OCI-LY1 (cell line): Measurements from ENCODE around the gene UPF2.

Source experiments
- H2AFZ ChIP-seq: fragments of 200-600 bp; sonication (generic), shearing (Covaris generic); 2 replicates; pipeline ENCODE4 v1.6.0; 2014; ENCODE audit warnings: antibody characterized with exemption, mild to moderate bottlenecking, low read length
- H3F3A ChIP-seq: fragments of 200-600 bp; sonication (generic), shearing (Covaris generic); 2 replicates; pipeline ENCODE4 v1.6.0; 2014; ENCODE audit warnings: mild to moderate bottlenecking, antibody characterized with exemption, low read length, moderate library complexity; ENCODE audit not compliant: insufficient read depth
- H3K27ac ChIP-seq: fragments of 200-600 bp; sonication (generic); 2 replicates; pipeline ENCODE4 v1.5.1; 2014; ENCODE audit warnings: low read length, mixed run types, mild to moderate bottlenecking, low read depth; ENCODE audit not compliant: poor library complexity, severe bottlenecking
- H3K27me3 ChIP-seq: fragments of 200-600 bp; sonication (generic); 2 replicates; pipeline ENCODE4 v1.6.0; 2014; ENCODE audit warnings: antibody characterized with exemption, mild to moderate bottlenecking, low read length, moderate library complexity; ENCODE audit not compliant: insufficient read depth
- H3K36me3 ChIP-seq: fragments of 200-600 bp; sonication (generic); 2 replicates; pipeline ENCODE4 v1.6.1; 2014; ENCODE audit warnings: mild to moderate bottlenecking, antibody characterized with exemption, low read length, moderate library complexity, mixed read lengths; ENCODE audit not compliant: insufficient read depth
- H3K4me1 ChIP-seq: fragments of 200-600 bp; sonication (generic); 2 replicates; pipeline ENCODE4 v1.5.1; 2014; ENCODE audit warnings: mild to moderate bottlenecking, low read length, moderate library complexity; ENCODE audit not compliant: insufficient read depth, severe bottlenecking
- H3K4me2 ChIP-seq: fragments of 200-600 bp; sonication (generic), shearing (Covaris generic); 2 replicates; pipeline ENCODE4 v1.6.1; 2014; ENCODE audit warnings: low read length
- H3K4me3 ChIP-seq: fragments of 200-600 bp; sonication (generic); 2 replicates; pipeline ENCODE4 v1.5.1; 2014; ENCODE audit warnings: low read length, low read depth, mild to moderate bottlenecking, mixed read lengths; ENCODE audit not compliant: poor library complexity, severe bottlenecking
- H3K79me2 ChIP-seq: fragments of 200-600 bp; shearing (Covaris generic); 2 replicates; pipeline ENCODE4 v1.6.1; 2016; ENCODE audit warnings: mixed run types, low read length, mixed read lengths; ENCODE audit not compliant: insufficient read depth
- H3K9ac ChIP-seq: fragments of 200-600 bp; sonication (generic), shearing (Covaris generic); 2 replicates; pipeline ENCODE4 v1.6.1; 2014; ENCODE audit warnings: mild to moderate bottlenecking, low read length, mixed read lengths
- H3K9me2 ChIP-seq: fragments of 200-600 bp; sonication (generic), shearing (Covaris generic); 2 replicates; pipeline ENCODE4 v1.6.1; 2014; ENCODE audit warnings: low read depth, mild to moderate bottlenecking, low read length, mixed read lengths
- H3K9me3 ChIP-seq: fragments of 200-600 bp; shearing (Covaris generic); 2 replicates; pipeline ENCODE4 v1.6.1; 2014; ENCODE audit warnings: low read length, mixed read lengths
- H4K20me1 ChIP-seq: fragments of 200-600 bp; sonication (generic), shearing (Covaris generic); 2 replicates; pipeline ENCODE4 v1.6.0; 2016; ENCODE audit warnings: mild to moderate bottlenecking, low read length; ENCODE audit not compliant: insufficient read depth
- EZH2 ChIP-seq: fragments of 200-600 bp; sonication (generic), shearing (Covaris generic); IDR thresholded peaks from 2 replicates; pipeline ENCODE4 v1.8.0; 2017; ENCODE audit warnings: borderline replicate concordance, mixed run types, mild to moderate bottlenecking, antibody characterized with exemption, low read length, moderate library complexity, mixed read lengths
- TF ChIP-seq, protein P1 (sequence below): fragments of 200-600 bp; sonication (generic), shearing (Covaris generic); IDR thresholded peaks from 2 replicates; pipeline ENCODE4 v1.5.1; 2017; ENCODE audit warnings: mild to moderate bottlenecking, antibody characterized with exemption, low read length, moderate library complexity, mixed read lengths

The UPF2 gene

DNA sequence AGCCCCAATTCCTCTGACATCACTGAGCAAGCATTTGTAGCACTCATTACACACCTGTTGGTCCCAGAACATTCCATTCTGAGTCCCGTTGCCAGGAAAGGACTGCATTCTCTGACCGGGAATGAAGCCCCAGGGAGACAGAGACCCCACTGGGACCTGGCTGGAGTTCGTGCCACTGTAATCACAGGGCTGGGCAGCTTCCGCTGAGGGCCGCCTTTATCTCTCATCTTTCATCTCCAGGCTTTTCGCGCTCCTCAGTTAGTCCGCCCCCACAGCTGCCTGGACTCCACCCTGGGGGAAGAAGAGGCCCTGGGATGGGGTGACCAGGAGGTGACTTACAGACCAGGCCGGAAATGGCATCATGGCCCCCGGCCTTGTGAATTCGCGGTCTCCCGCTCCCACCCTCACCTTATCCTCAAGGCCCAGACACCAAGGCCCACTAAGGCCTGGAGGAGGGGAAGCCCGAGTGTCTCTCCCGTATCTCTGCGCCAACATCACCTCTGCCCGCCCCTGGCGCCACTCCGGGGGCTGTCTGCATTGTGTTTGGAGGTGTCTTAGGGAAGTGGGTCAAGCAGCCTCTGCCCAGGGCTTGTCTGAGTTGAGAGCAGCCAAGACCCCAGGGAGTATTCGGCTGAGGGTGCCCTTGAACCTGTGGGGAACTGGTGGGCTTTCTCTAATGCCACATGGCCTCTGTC lies 144.1 kb downstream of the UPF2 start:
- Histone ChIP-seq H3K9me2 (no peaks in the 10 kb centered on the region), H3K27ac (no peak overlapping the region), H3F3A (no peaks in the 10 kb centered on the region), H3K9ac (no peak overlapping the region), H3K79me2 (no peaks in the 10 kb centered on the region), H4K20me1 (no peaks in the 10 kb centered on the region), H3K9me3 (no peaks in the 10 kb centered on the region), H3K27me3 (peaks cover 3% of the 10 kb centered on the region; the same call in 1 of the 2 replicates), H3K4me2 (no peak overlapping the region), H3K36me3 (no peaks in the 10 kb centered on the region), H3K4me1 (no peaks in the 10 kb centered on the region), H2AFZ (no peak overlapping the region), H3K4me3 (no peak overlapping the region)
- TF ChIP-seq, protein P1, sequence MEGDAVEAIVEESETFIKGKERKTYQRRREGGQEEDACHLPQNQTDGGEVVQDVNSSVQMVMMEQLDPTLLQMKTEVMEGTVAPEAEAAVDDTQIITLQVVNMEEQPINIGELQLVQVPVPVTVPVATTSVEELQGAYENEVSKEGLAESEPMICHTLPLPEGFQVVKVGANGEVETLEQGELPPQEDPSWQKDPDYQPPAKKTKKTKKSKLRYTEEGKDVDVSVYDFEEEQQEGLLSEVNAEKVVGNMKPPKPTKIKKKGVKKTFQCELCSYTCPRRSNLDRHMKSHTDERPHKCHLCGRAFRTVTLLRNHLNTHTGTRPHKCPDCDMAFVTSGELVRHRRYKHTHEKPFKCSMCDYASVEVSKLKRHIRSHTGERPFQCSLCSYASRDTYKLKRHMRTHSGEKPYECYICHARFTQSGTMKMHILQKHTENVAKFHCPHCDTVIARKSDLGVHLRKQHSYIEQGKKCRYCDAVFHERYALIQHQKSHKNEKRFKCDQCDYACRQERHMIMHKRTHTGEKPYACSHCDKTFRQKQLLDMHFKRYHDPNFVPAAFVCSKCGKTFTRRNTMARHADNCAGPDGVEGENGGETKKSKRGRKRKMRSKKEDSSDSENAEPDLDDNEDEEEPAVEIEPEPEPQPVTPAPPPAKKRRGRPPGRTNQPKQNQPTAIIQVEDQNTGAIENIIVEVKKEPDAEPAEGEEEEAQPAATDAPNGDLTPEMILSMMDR: no peak
- no peak for TF ChIP-seq EZH2

DNA sequence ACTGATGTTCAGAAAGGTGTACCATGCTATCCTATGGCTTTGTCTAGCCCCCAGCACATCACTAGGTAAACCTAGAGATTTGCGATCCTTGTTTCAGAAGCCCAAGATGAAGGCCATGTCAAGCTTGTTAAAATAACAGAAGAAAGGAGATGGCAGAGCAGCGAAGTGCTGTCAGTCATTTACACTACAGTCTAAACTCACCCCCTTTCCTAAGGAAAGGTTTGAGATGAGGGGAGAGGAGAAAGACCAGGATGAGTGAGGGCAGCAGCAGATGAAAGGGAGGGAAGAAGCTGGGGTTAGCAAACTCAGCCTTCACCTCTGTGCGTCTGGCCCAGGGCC lies 144.6 kb downstream of the UPF2 start:
- Histone ChIP-seq H3F3A (no peaks in the 10 kb centered on the region), H3K4me1 (no peaks in the 10 kb centered on the region), H3K4me2 (no peak overlapping the region), H3K9ac (no peak overlapping the region), H3K27me3 (peaks cover 3% of the 10 kb centered on the region; the same call in 1 of the 2 replicates), H4K20me1 (no peaks in the 10 kb centered on the region), H3K4me3 (no peak overlapping the region), H3K79me2 (no peaks in the 10 kb centered on the region), H2AFZ (no peak overlapping the region), H3K9me2 (no peaks in the 10 kb centered on the region), H3K36me3 (no peaks in the 10 kb centered on the region), H3K9me3 (no peaks in the 10 kb centered on the region), H3K27ac (no peak overlapping the region)
- TF ChIP-seq, protein P1: no peak
- no peak for TF ChIP-seq EZH2

DNA sequence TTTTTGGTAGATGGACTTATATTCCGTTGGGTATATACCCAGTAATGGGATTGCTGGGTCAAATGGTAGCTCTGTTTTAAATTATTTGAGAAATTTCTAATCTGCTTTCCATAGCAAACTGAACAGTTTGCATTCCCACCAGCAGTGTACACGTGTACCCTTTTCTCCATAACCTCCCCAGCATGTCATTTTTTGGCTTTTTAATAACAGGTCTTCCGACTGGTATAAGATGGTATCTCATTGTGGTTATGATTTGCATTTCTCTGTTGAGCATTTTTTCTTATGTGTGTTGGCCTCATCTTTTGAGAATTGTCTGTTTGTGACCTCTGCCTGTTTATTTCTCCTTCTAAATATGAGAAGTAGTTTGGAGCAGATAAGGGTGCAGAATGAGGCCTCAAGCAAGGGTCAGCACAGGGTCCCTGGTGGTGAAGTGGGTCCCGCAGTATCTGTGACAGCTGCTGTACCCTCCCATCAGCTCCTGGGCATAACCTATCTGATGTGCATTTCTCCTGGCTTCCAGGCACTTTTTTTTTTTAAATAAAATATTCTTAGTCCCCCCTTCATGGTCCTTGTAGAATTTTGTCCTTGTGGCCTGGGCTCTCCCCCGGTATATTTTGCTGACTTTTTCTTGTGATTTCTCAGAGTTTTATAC lies 145.9 kb downstream of the UPF2 start:
- Histone ChIP-seq H3K4me3 (no peak overlapping the region), H3K9me2 (no peaks in the 10 kb centered on the region), H3K79me2 (no peaks in the 10 kb centered on the region), H3K4me1 (no peaks in the 10 kb centered on the region), H3K36me3 (no peaks in the 10 kb centered on the region), H3K9me3 (no peaks in the 10 kb centered on the region), H3K27ac (no peak overlapping the region), H3F3A (no peaks in the 10 kb centered on the region), H2AFZ (no peak overlapping the region), H3K27me3 (peaks cover 3% of the 10 kb centered on the region; the same call in 1 of the 2 replicates), H4K20me1 (no peaks in the 10 kb centered on the region), H3K9ac (no peak overlapping the region), H3K4me2 (no peak overlapping the region)
- TF ChIP-seq, protein P1: no peak
